ENCODE data around the gene RAB7B. TPM values are rescaled to one million over a fixed set of nuclear protein-coding genes. Genes with fewer than 3 reads are reported as not detected.
A peak's percentile ranks its signal among the peaks of the same experiment; 100 is the strongest.

Gene RAB7B
- total and polyA plus RNA-seq, 2 of the 13 experiments (the other 11 are each of a cell fraction or from before 2014, with no cell fraction given) = 0.05 to 0.46 TPM

- TF ChIP-seq ZNF580 (CRISPR knock-in tag; IDR thresholded peaks at IDR 0.05; ENCODE audit: borderline replicate concordance, low read depth) (no peak), KMT2A (CRISPR knock-in tag; IDR thresholded peaks at IDR 0.05) (no peak), RFX1 (IDR thresholded peaks at IDR 0.05) (no peak), ZBTB33 (CRISPR knock-in tag; IDR thresholded peaks at IDR 0.05) (no peak), IRX3 (CRISPR knock-in tag; IDR thresholded peaks at IDR 0.05; ENCODE audit: borderline replicate concordance, low read depth) (no peak), SALL1 (CRISPR knock-in tag; IDR thresholded peaks at IDR 0.05) (peak; percentile 33; the same call in 1 of the 2 replicates), ZNF614 (CRISPR knock-in tag; IDR thresholded peaks at IDR 0.05; ENCODE audit: borderline replicate concordance) (no peak), XBP1 (CRISPR knock-in tag; IDR thresholded peaks at IDR 0.05) (no peak), NCOA5 (CRISPR knock-in tag; IDR thresholded peaks at IDR 0.05) (no peak), HBP1 (CRISPR knock-in tag; IDR thresholded peaks at IDR 0.05; ENCODE audit: low read depth) (no peak), SSRP1 (CRISPR knock-in tag; IDR thresholded peaks at IDR 0.05) (no peak), NFYB (CRISPR knock-in tag; IDR thresholded peaks at IDR 0.05) (no peak), ZNF292 (CRISPR knock-in tag; IDR thresholded peaks at IDR 0.05; ENCODE audit: borderline replicate concordance, low read depth) (no peak), ZNF777 (CRISPR knock-in tag; IDR thresholded peaks at IDR 0.05) (no peak), FOXP1 (IDR thresholded peaks at IDR 0.05) (no peak), FOXP1 (CRISPR knock-in tag; IDR thresholded peaks at IDR 0.05) (0 out of 2 replicates have a peak, but pooled peaks have one; percentile 13), ZBTB43 (CRISPR knock-in tag; conservative IDR thresholded peaks at IDR 0.05) (no peak), TFDP2 (CRISPR knock-in tag; IDR thresholded peaks at IDR 0.05) (no peak), MED13 (CRISPR knock-in tag; IDR thresholded peaks at IDR 0.05) (no peak), ZNF670 (CRISPR knock-in tag; IDR thresholded peaks at IDR 0.05; ENCODE audit: borderline replicate concordance) (no peak), SNAPC2 (CRISPR knock-in tag; IDR thresholded peaks at IDR 0.05) (no peak), TMF1 (CRISPR knock-in tag; IDR thresholded peaks at IDR 0.05; ENCODE audit: low read depth) (no peak), NAIF1 (CRISPR knock-in tag; IDR thresholded peaks at IDR 0.05; ENCODE audit: borderline replicate concordance) (no peak), SOX5 (CRISPR knock-in tag; IDR thresholded peaks at IDR 0.05; ENCODE audit: borderline replicate concordance) (peak; percentile 41; the same call in 1 of the 2 replicates), PLRG1 (conservative IDR thresholded peaks at IDR 0.05) (no peak), POLR2AphosphoS5 (IDR thresholded peaks at IDR 0.05; ENCODE audit: low read depth, low read length) (no peak)
Observed at GRCh38 chr1:205976708-205977401, 26.3 kb downstream of the RAB7B start (continued).
